ENCODE measurements around the gene UBE2B. TPM values are rescaled to one million over a fixed set of nuclear protein-coding genes. Genes with fewer than 3 reads are reported as not detected.

UBE2B gene
- polyA plus RNA-seq, 3 donors, result 98.6 to 122 (median 112) TPM

DNA sequence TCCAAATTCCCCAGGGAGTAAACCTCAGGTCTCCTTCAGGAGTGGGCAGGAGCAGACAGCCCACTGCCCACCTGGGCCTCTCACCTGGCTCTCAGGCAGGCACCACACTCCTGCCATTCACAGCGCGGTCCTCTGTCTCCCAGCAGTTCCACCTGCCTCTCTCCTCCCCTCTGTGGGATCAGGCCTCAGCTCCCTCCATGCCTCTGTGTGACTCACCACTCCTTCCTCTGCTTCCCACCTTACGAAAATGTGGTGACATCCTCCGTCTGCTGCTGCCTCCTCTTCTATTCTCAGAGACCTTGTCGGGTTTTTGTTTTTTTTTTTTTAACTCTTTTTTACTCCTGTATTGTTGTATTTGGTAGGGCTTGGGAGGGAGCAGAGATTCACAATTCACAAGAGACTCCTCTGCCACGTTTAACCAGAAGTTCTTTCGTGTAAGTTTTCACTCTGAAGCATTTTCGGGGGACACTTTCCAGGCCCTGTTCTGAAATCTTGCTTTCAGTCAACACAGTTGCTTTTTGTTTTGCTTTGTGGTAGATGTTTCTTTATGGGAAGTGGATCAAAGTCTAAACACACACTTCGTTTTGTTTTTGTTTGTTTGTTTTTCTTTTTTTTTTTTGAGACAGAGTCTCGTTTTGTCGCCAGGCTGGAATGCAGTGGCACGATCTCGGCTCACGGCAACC is 61.4 kb downstream of the UBE2B start:
- no peak for DNase-seq

DNA sequence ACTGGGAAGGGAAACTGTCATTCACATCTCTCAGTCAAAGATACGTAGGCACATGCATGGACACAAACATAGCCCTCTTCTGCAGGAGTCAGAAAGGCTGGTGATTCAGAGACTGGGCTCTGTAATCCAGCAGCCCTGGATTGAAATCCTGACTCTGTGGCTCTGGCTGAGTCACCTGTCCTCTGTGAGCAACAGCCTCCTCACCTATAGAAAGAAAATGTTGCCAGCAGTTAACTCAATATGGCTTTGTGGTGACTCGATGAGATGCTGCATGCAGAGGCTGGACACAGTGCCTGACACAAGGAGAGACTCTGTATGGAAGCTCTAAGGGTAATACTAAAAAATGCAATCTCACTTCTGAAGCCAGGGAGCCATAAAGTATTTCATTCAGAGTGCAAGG is 64.2 kb downstream of the UBE2B start:
- no peak for DNase-seq

GRCh38 chr5:134436523-134437339 is 65.4 kb downstream of the UBE2B start:
- peak; percentile 53 for DNase-seq

DNA sequence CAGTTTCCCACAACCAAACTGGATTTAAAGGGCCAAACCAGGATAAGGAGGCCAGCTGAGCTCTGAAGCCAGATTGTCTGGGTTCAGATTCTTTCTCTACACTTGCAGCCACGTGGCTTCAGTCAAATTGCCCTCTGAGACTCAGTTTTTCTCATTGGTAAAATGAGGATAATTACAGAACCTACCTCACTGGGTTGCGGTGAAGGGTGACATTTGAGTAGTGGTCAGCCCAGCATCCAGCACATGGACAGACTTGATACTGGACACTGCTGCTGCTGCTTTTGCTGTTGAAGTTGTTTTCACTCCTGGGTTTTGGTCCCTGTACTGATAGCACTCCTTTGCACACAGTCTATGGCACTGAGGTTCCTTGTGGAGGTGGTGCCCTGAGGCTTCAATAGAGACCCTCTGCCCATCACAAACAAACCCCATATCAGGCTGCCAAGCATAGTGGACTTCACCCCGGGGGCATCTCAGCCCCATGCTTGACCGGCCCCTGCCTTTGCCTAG is 66.0 kb downstream of the UBE2B start:
- no peak for DNase-seq

- DNase-seq, result no peak
Observed at GRCh38 chr5:134437847-134438581, 66.6 kb downstream of the UBE2B start.

DNA sequence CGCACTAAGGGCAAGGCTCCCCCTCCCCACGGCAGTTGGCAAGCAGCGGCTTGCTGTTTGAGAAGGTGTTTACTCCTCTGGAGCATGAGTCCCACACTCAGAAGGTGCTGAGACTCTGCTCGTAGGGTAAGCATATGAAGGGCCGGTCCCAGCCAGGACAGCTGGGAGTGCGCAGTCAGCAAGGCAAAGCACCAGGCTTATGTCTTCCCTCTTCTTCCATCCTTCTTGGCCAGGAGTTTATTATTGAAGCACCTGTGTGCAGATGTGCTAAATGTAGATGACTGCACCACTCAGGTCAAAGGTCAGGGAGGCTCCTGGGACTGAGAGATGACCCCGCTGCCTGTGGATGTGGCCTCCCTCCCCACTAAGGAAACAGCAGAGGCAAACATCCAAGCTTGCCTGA is 67.4 kb downstream of the UBE2B start:
- DNase-seq, result no peak

DNA sequence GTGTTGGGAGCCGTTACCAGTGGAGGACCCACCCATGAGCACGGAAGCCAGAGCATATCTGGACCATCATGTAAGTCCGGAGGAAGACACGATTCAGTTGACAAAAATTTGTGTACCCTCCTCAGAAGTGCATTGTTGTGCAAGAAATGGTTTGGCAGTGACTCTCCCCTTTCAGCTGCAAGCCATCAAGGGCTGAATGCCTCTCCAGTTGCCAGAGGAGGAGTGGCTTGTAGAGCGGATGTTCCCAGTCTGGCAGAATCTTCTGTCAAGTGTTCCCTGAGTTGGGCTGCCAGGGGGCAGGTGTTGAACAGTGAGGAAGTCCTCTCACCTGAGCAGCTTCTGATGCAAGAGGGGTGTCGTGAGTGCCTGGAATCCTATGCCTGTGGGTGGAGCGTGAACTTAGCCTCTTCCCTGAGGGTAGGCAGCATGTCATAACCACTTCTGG is 67.9 kb downstream of the UBE2B start:
- no peak for DNase-seq

GRCh38 chr5:134440201-134440755 is 68.9 kb downstream of the UBE2B start:
- no peak for DNase-seq

Other genes with a start within 250 kb of the UBE2B start
- 100 to 1,000 TPM; 643 to 801 (median 714) TPM for gene SKP1, start 194.6 kb upstream of the UBE2B start, polyA plus RNA-seq (ENCODE audit: insufficient read length in 3 of 3)
- gene PPP2CA, start 145.5 kb upstream of the UBE2B start, polyA plus RNA-seq (ENCODE audit: insufficient read length in 3 of 3), result 100 to 1,000 TPM; 185 to 236 (median 190) TPM
- 1 to 10 TPM; 4.6 to 6.2 (median 5.7) TPM for gene CDKL3, start 4.4 kb upstream of the UBE2B start, polyA plus RNA-seq (ENCODE audit: insufficient read length in 3 of 3)
- gene CDKN2AIPNL, start 40.3 kb downstream of the UBE2B start, polyA plus RNA-seq (ENCODE audit: insufficient read length in 3 of 3), result 10 to 100 TPM; 30.0 to 34.7 (median 30.2) TPM
- 10 to 100 TPM; 11.1 to 14.3 (median 13.8) TPM for gene JADE2, start 154.1 kb downstream of the UBE2B start, polyA plus RNA-seq (ENCODE audit: insufficient read length in 3 of 3)

Data from renal pelvis (tissue), 4 donors.